CD4-positive, CD25-positive, alpha-beta regulatory T cell (primary cell): Measurements from ENCODE around the gene IQSEC3. TPM values are rescaled to one million over a fixed set of nuclear protein-coding genes. Genes with fewer than 3 reads are reported as not detected.
"Not testable (repeated sequence)": the region's sequence is repeated elsewhere in the genome, so short reads cannot be mapped to it uniquely, and the experiment has no call there.

ENCODE experiments used
- ATAC-seq, 2 donors: fragments of 150-1000 bp; cut with Tn5 transposase; one replicate each; pipeline ENCODE4 v1.10.0; 2021; ENCODE audit warnings: low read depth in 2 of 2, moderate number of reproducible peaks in 2 of 2, moderate library complexity in 1 of 2
- DNase-seq, 3 donors: peaks; one replicate each; pipeline versions ENCODE4 v3.0.0 to v3.0.0-alpha.2; 2012 to 2022; ENCODE audit warnings: mixed read lengths in 1 of 3
- H3K27ac ChIP-seq: one replicate; pipeline ENCODE4 v1.7.0; 2013; ENCODE audit warnings: mild to moderate bottlenecking, low read length; ENCODE audit not compliant: insufficient read depth, poor library complexity, severe bottlenecking
- H3K27me3 ChIP-seq: one replicate; pipeline ENCODE4 v1.7.0; 2013; ENCODE audit warnings: low read length; ENCODE audit not compliant: control insufficient read depth, insufficient read depth
- H3K36me3 ChIP-seq: one replicate; pipeline ENCODE4 v1.7.0; 2013; ENCODE audit warnings: mild to moderate bottlenecking, low read length, moderate library complexity; ENCODE audit not compliant: control insufficient read depth, insufficient read depth
- H3K4me1 ChIP-seq: 2 replicates; pipeline ENCODE4 v1.7.0; 2013; ENCODE audit warnings: mild to moderate bottlenecking, low read length; ENCODE audit not compliant: insufficient read depth, control insufficient read depth, poor library complexity, severe bottlenecking
- H3K4me3 ChIP-seq: one replicate; pipeline ENCODE4 v1.7.0; 2013; ENCODE audit warnings: low read depth, mild to moderate bottlenecking, low read length, moderate library complexity
- H3K9me3 ChIP-seq, 2 experiments: 1 replicate in 1 of 2; 2 replicates in 1 of 2; pipeline ENCODE4 v1.7.0; 2013; ENCODE audit warnings: low read length in 2 of 2, mild to moderate bottlenecking in 1 of 2, moderate library complexity in 1 of 2; ENCODE audit not compliant: control insufficient read depth in 2 of 2
- H3K27ac Mint-ChIP-seq, 3 donors: one replicate each; pipeline ENCODE4 v1.8.0; 2020 to 2022; ENCODE audit warnings: mild to moderate bottlenecking in 3 of 3, mixed read lengths in 3 of 3, moderate library complexity in 2 of 3
- H3K27me3 Mint-ChIP-seq: one replicate; pipeline ENCODE4 v1.8.0; 2022; ENCODE audit warnings: mild to moderate bottlenecking, mixed read lengths
- H3K36me3 Mint-ChIP-seq: one replicate; pipeline ENCODE4 v1.8.0; 2020; ENCODE audit warnings: mixed read lengths
- H3K4me1 Mint-ChIP-seq, 4 donors: one replicate each; pipeline ENCODE4 v1.8.0; 2020 to 2022; ENCODE audit warnings: mixed read lengths in 4 of 4, mild to moderate bottlenecking in 1 of 4
- H3K4me3 Mint-ChIP-seq, 4 donors: one replicate each; pipeline ENCODE4 v1.8.0; 2020 to 2022; ENCODE audit warnings: mild to moderate bottlenecking in 4 of 4, mixed read lengths in 4 of 4, moderate library complexity in 3 of 4
- H3K9me3 Mint-ChIP-seq, 7 donors: one replicate each; pipeline ENCODE4 v1.8.0; 2020 to 2022; ENCODE audit warnings: mixed read lengths in 7 of 7, mild to moderate bottlenecking in 3 of 7, moderate library complexity in 2 of 7
- polyA plus RNA-seq, 4 donors: library from polyadenylated mRNA; unstranded; fragments of 300-500 nt; fragmentation: Illumina TruSeq; gene quantifications; one replicate each; pipeline ENCODE4 v1.2.3, GENCODE V29; 2021
- total RNA-seq: library from RNA; stranded (reverse); gene quantifications from one replicate; pipeline ENCODE4 v1.2.3, GENCODE V29; 2022

IQSEC3 gene
- total and polyA plus RNA-seq, 5 donors from 2014 or later: 0.05 to 0.15 TPM; not detected in 3

DNA sequence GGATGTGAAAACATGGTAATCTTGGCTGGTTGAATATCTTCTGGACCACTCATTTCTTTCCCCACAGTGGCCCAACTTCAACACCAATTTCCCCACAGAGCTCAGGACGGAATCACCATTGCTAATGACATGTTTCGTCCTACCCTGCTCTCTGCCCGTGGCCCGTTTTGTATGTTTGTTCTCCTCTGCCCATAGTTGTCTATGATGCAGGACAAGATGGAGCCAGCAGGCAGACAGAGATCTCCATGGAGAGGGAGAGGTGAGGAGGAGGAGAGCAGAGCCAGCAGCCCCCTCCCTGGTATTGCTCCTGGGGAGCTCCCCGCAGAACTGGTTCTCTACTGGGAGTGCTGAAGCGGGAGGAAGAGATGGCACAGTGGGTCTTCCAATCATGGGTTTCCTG lies 3.1 kb downstream of the IQSEC3 start:
- H3K27me3 Mint-ChIP-seq: peaks cover 17% of the 10 kb centered on the region
- H3K9me3 Mint-ChIP-seq, H3K4me1 Mint-ChIP-seq, H3K27me3 ChIP-seq, H3K4me3 ChIP-seq, H3K9me3 ChIP-seq, H3K27ac ChIP-seq, ATAC-seq, H3K4me1 ChIP-seq, H3K36me3 Mint-ChIP-seq, DNase-seq, H3K36me3 ChIP-seq, H3K4me3 Mint-ChIP-seq: not testable (repeated sequence)
- peak overlapping the region in 1 of 3 donors; percentile 28 for H3K27ac Mint-ChIP-seq

DNA sequence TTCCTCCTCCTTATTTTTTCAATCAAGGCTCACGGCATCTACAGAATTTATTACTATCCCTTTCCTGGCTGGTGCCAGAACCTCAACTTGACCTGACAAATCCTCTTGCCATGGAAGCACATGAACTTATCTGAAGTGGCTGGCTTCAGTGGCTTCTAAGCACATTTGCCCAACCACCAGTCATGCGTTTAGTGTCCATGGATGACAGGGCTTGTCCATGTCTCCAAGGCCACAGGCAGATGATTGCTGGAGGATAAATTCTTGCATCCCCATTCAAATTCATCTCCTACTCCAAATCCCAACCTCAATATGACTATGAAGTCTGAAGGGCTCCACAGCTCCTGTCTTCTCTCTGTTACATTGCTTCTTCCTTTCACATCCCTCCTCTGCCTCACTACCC lies 4.0 kb downstream of the IQSEC3 start:
- not testable (repeated sequence) for H3K9me3 Mint-ChIP-seq, H3K4me3 Mint-ChIP-seq, H3K4me1 Mint-ChIP-seq, H3K27ac Mint-ChIP-seq, H3K4me3 ChIP-seq, H3K4me1 ChIP-seq, H3K27me3 ChIP-seq, H3K36me3 Mint-ChIP-seq, H3K9me3 ChIP-seq, ATAC-seq, H3K36me3 ChIP-seq, H3K27ac ChIP-seq, DNase-seq
- peaks cover 19% of the 10 kb centered on the region for H3K27me3 Mint-ChIP-seq

DNA sequence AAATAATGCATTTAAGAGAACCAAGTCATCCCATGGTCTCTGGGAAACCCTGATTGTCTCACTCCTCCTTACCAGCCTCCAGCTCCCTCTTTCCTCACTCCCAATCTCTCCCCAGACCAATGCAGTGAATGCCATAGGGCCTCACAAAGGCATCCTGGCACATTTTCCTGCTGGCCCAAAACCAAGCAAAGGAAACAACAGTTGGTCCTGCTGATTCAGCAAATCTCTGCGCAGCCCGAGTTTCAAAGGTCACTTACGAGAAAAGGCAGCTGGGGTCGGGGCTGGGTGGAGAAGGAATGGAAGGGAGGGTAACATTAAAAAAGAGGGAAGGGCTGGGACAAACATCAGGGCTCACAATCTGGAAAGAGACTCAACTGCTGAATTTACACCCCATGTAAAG lies 5.5 kb downstream of the IQSEC3 start:
- H3K27ac Mint-ChIP-seq, DNase-seq, H3K4me1 ChIP-seq, H3K4me3 Mint-ChIP-seq, H3K27me3 ChIP-seq, H3K36me3 ChIP-seq, H3K4me3 ChIP-seq, H3K9me3 ChIP-seq, H3K27ac ChIP-seq, H3K4me1 Mint-ChIP-seq, ATAC-seq, H3K36me3 Mint-ChIP-seq, H3K9me3 Mint-ChIP-seq: not testable (repeated sequence)
- peaks cover 29% of the 10 kb centered on the region for H3K27me3 Mint-ChIP-seq

DNA sequence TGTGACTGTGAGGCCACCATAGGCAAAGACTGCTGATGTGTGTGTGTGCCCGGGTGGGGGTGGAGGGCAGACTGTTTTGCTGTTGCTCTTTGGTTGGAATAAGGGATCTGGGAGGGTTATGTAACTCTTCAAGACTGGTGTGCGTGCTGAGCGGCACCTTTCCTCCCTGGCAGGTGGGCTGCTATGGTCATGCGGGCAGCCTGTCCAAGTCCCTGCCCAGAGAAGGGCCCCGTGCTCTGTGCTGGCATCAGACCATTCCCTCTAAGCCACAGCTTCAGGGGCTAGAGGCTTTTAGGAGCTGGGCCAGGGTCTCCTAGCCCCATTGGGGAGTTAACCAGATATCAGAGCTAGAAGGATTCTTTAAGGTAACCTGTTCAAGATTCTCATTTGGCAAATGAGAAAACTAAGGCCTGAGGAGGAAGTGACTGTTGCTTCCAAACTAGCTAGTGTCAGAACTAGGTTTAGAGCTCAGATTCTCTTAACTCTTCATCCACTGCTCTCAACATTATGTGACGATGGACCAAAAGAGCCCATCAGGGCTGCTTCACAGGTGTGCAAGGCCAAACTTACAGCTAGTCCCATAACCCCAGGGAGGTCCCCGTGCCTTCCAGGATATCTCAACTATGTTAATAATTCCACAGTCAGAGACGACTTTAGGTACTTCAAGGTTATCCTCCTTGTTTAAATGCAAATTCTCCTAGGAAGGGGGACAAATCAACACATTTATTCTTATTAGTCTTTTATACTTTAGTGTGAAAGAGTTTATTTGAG lies 8.0 kb downstream of the IQSEC3 start:
- H3K27me3 Mint-ChIP-seq: peaks cover 37% of the 10 kb centered on the region
- H3K27ac Mint-ChIP-seq: not testable (repeated sequence)

DNA sequence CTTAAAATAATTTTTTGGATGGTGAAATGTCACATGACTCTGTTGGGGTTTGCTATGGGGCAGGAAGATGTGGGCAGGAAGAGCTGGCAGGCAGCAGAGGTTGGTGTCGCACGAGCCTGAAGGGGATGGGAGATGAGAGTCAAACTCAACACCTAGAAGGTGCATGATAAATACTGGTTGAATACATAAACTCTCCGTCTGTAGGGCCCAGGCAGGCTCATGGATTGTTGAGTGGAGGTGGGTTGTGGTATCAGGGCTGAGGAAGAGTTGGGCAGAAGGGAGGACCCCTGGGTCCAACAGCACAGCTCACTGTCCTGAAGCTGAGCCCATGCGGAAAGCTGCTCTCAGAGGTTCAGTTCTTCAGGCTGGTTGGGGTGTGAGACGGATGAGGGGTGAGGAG lies 9.0 kb downstream of the IQSEC3 start:
- H3K36me3 ChIP-seq, H3K9me3 Mint-ChIP-seq, H3K4me3 Mint-ChIP-seq, H3K9me3 ChIP-seq, H3K4me1 Mint-ChIP-seq, DNase-seq, H3K4me3 ChIP-seq, H3K27me3 ChIP-seq, H3K27ac Mint-ChIP-seq, H3K36me3 Mint-ChIP-seq, H3K27ac ChIP-seq, H3K4me1 ChIP-seq, ATAC-seq: not testable (repeated sequence)
- peaks cover 38% of the 10 kb centered on the region for H3K27me3 Mint-ChIP-seq

More for the DNA sequence above, 8.0 kb downstream of the IQSEC3 start:
- not testable (repeated sequence) for H3K9me3 ChIP-seq, H3K27ac ChIP-seq, H3K4me1 ChIP-seq, H3K4me1 Mint-ChIP-seq, DNase-seq, H3K36me3 ChIP-seq, H3K27me3 ChIP-seq, H3K36me3 Mint-ChIP-seq, H3K4me3 ChIP-seq, H3K9me3 Mint-ChIP-seq, ATAC-seq, H3K4me3 Mint-ChIP-seq

DNA sequence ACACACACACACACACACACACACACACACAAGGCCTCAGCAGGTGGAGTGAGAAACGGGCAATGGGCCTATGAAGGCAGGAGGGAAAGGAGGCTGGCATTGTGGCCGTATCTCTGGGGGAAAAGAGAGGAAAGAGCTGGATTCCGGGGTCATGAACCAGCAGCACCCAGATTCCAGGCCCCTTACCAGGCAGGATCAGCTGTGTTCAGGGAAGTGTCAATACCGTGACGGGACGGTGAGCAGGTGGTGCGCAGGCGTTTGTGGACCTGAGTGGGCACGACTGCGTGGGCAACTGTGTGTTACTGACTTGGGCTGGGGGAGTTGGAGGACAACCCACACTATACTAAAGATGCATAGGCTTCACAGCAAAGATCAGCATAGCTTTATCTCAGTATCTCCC lies 9.5 kb downstream of the IQSEC3 start:
- H3K4me3 Mint-ChIP-seq, H3K4me1 ChIP-seq, H3K4me3 ChIP-seq, H3K27ac ChIP-seq, ATAC-seq, DNase-seq, H3K9me3 Mint-ChIP-seq, H3K4me1 Mint-ChIP-seq, H3K27me3 ChIP-seq, H3K27ac Mint-ChIP-seq, H3K36me3 Mint-ChIP-seq, H3K9me3 ChIP-seq, H3K36me3 ChIP-seq: not testable (repeated sequence)
- H3K27me3 Mint-ChIP-seq: peaks cover 40% of the 10 kb centered on the region

DNA sequence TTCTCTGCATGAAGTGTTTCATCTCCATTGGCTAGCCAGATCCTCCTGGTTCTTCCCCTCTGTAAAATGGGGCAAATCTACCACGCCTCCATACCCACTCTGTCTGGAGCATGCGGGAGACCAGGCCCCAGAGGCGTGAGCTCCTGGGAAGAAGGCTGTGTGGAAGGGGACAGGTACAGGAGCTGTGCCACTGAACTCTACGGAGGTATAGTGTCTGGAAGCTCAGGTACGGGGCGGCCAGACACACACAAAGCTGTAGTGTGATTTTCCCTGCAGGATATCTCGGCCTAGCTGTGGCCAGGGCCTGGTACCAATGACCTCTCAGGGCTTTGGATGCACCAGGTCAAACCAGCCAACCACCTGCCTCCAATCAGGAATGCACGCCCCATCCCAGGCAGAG lies 10.0 kb downstream of the IQSEC3 start:
- not testable (repeated sequence) for ATAC-seq, H3K36me3 Mint-ChIP-seq, H3K9me3 ChIP-seq, H3K4me3 ChIP-seq, DNase-seq, H3K36me3 ChIP-seq, H3K9me3 Mint-ChIP-seq, H3K27ac Mint-ChIP-seq, H3K4me3 Mint-ChIP-seq, H3K27ac ChIP-seq, H3K4me1 Mint-ChIP-seq, H3K4me1 ChIP-seq
- peaks cover 13% of the 10 kb centered on the region for H3K27me3 ChIP-seq
- H3K27me3 Mint-ChIP-seq: peaks cover 45% of the 10 kb centered on the region

DNA sequence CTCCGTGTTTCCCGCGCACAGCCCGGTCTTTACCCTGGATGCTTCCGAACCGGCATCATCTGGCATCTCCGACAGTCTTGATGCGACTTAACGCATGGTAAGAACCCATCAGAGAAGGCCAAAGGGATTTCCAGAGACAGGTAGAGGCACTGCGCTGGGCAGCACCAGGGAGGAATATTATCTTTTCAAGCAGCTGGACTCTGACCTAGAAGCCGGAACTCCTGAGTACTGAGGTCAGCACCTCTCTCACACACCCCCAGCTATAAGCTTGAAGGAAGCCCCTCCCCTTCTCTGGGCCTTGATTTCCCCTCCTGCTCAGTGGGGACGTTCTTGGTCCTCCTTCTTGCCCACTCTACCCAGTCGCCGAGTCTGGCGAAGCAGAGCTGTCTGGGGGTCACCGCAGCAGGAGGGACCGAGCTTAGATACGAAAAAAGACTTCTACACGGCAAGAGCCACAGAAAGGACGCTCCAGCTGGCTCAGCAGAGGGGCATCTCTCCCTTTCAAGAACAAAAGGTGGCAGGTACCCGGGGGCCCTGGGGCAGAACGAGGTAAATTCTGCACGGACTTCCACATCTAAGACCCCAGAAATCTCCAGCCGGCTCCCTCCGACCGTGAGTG lies 10.6 kb downstream of the IQSEC3 start:
- not testable (repeated sequence) for H3K36me3 ChIP-seq, H3K9me3 Mint-ChIP-seq, H3K27ac Mint-ChIP-seq, H3K27ac ChIP-seq, H3K4me3 Mint-ChIP-seq, H3K9me3 ChIP-seq, DNase-seq, H3K4me1 Mint-ChIP-seq, H3K4me3 ChIP-seq, H3K4me1 ChIP-seq, ATAC-seq, H3K36me3 Mint-ChIP-seq
- H3K27me3 ChIP-seq: peaks cover 13% of the 10 kb centered on the region
- peaks cover 46% of the 10 kb centered on the region for H3K27me3 Mint-ChIP-seq
